HG02759 (cell line): Measurements from ENCODE around the gene LRP1.

Experiments used
- ATAC-seq: cut with Tn5 transposase; IDR thresholded peaks from one replicate; pipeline ENCODE4 v1.9.1; 2021; ENCODE audit warnings: mild to moderate bottlenecking, moderate library complexity; ENCODE audit not compliant: unreplicated experiment

The LRP1 gene

GRCh38 chr12:57190037-57190436, 61.8 kb downstream of the LRP1 start:
- ATAC-seq = no peak

- no peak for ATAC-seq
Observed at GRCh38 chr12:57190821-57191220, 62.5 kb downstream of the LRP1 start.

GRCh38 chr12:57191410-57191809, 63.1 kb downstream of the LRP1 start:
- ATAC-seq = no peak

GRCh38 chr12:57192920-57193319, 64.6 kb downstream of the LRP1 start:
- ATAC-seq = no peak

- no peak for ATAC-seq
Observed at GRCh38 chr12:57193706-57194245, 65.5 kb downstream of the LRP1 start.

GRCh38 chr12:57194253-57194652, 66.0 kb downstream of the LRP1 start:
- ATAC-seq = no peak

GRCh38 chr12:57195186-57195585, 66.9 kb downstream of the LRP1 start:
- ATAC-seq = no peak

- no peak for ATAC-seq
Observed at GRCh38 chr12:57195611-57196371, 67.5 kb downstream of the LRP1 start.

- ATAC-seq = no peak
Observed at GRCh38 chr12:57196439-57196838, 68.2 kb downstream of the LRP1 start.

- ATAC-seq = no peak
Observed at GRCh38 chr12:57196956-57197355, 68.7 kb downstream of the LRP1 start.

GRCh38 chr12:57198329-57198728, 70.0 kb downstream of the LRP1 start:
- no peak for ATAC-seq

- ATAC-seq = no peak
Observed at GRCh38 chr12:57199191-57199590, 70.9 kb downstream of the LRP1 start.

GRCh38 chr12:57200497-57200896, 72.2 kb downstream of the LRP1 start:
- ATAC-seq = no peak

- no peak for ATAC-seq
Observed at GRCh38 chr12:57201219-57201618, 72.9 kb downstream of the LRP1 start.

GRCh38 chr12:57201631-57202030, 73.3 kb downstream of the LRP1 start:
- no peak for ATAC-seq

- ATAC-seq = no peak
Observed at GRCh38 chr12:57202321-57202720, 74.0 kb downstream of the LRP1 start.

- no peak for ATAC-seq
Observed at GRCh38 chr12:57203201-57203600, 74.9 kb downstream of the LRP1 start.

- ATAC-seq = no peak
Observed at GRCh38 chr12:57203791-57204190, 75.5 kb downstream of the LRP1 start.

GRCh38 chr12:57204454-57204853, 76.2 kb downstream of the LRP1 start:
- ATAC-seq = no peak

- ATAC-seq = no peak
Observed at GRCh38 chr12:57205186-57205585, 76.9 kb downstream of the LRP1 start.

- no peak for ATAC-seq
Observed at GRCh38 chr12:57205931-57206330, 77.6 kb downstream of the LRP1 start.

- ATAC-seq = no peak
Observed at GRCh38 chr12:57207731-57208630, 79.7 kb downstream of the LRP1 start.
